Midbrain (tissue), 1 donor: ENCODE measurements around the gene DNAJC7.

ENCODE experiments used
- DNase-seq: peaks from one replicate; lab custom pipeline; 2025; lab: John Stamatoyannopoulos, UW

DNAJC7 gene

DNA sequence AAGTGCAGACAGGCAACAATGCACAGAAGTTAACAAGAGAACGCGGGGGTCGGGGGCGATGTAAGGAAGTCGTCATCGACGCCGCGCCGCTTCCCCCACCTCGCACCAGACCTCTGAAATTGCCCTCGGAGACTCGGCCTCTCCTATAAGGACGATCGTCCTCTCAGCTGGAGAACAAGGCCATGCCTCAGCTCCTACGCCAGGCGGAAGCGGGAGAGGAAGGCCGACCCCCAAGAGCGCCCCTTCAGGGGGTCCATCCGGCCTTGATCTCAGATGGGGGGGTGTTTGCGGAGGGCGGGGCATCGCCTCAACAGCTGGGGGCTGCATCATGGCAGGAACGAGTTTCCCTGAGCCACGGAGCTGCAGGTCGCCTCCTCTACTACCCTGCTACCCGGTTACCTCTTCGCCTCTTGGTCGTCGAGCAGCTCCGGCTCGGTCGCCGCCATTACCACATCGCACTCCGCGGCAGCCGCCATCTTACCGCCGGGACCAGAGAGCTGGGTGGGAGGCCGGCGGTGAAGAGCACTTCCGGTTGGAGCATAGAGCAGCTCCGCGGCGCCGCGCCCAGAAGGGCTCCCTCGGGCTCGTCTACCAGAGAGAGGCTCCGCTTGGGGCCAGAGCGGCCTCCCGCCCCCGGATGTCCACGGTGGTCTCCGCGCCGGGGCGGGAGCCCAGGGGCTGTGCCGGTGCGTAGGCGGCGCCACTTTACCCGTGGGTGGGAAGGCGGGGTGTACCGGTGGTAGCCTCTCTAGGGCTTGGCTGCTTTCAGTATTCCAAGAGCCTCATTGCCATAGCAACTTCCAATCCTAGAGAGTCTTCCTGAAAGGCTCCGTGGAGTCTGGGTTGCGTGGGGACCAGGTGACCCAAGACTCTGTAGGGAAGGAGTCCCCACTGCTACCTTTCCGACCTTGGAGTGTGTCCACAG, at the start of gene DNAJC7:
TSS of gene DNAJC7 (minus strand) at position 499 of the 925 bp plus-strand sequence. CDS start at position 476, 23 bp downstream.
- peak; percentile 91 for DNase-seq

DNA sequence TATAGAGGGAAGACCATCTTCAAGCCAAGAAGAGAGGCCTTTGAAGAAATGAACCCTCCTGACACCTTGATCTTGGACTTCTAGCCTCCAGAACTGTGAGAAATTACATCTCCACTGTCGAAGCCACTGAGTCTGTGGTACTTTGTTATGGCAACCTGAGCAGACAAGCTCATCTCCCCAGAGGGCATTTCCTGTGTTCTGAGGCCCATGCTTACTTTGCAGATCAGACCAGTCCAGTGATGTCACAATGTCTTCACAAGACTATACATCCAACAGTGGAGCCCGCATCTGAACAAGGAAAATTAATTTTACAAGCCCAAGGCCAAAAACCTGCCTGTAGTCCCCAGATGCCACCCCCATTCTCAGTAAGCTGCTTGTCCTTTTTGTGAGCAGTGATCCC, 48.0 kb upstream of the DNAJC7 start:
- no peak for DNase-seq

GRCh38 chr17:42062681-42063080, 45.4 kb upstream of the DNAJC7 start:
- no peak for DNase-seq

GRCh38 chr17:42061646-42062487, 44.6 kb upstream of the DNAJC7 start:
- DNase-seq = no peak

DNA sequence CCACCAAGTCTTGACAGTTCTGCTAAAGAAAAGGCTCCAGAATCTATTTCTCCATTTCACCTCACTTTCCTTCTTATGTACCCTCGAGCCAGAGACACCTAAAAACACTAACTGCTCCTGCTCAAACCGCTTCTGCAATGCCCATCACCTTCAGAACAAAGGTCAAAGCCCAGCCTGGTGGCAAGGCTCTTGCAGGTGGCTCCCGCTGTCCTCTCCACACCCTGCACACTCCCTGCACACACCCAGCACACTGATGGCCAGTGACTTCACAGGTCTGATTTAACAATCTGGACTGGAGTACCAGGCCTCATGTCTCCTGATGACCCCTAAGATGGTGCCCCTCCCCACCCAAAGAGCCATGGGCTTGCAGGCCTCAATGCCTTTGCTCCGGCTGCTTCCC, 43.0 kb upstream of the DNAJC7 start:
- DNase-seq = no peak

DNA sequence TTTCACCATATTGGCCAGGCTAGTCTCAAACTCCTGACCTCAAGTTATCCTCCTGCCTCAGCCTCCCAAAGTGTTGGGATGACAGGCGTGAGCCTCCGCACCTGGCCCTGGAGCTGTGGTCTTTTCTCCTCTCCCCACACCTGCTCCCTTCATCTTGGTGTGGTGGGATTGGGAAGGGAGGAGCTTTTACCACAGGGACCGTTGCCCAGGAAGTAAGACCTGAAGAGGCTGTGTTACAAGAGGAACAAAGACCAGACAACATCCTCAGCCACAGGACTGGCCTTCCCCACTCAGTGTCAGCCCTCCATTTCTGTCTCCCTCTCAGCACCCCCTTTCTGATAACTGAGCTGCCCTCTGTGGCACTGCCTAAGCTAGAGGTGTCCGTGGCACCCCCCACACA, 42.6 kb upstream of the DNAJC7 start:
- DNase-seq = no peak

DNA sequence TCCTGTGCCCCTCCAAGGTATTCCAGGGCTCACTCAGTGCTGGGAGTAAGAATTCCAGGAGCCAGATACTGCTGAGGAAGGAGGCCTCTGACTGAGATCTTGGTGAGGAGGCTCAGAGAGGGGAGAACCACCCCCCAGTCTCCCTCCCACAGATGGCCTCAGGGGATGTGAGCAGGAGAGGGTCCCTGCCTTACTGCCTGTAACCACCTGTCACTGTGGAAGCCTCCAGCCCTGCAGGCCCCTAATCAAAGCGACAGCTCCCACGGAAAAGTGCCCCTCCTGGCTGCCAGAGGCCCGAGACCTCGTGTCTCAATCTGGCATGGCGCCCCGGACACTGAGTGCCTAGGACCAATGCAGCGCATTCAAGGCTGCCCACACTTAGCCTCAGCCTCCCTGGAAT, 40.8 kb upstream of the DNAJC7 start:
- DNase-seq = no peak

GRCh38 chr17:42056635-42057034, 39.4 kb upstream of the DNAJC7 start:
- DNase-seq = no peak

GRCh38 chr17:42055496-42055895, 38.3 kb upstream of the DNAJC7 start:
- no peak for DNase-seq

- no peak for DNase-seq
These were observed 37.8 kb upstream of the DNAJC7 start for GRCh38 chr17:42055027-42055426.

DNA sequence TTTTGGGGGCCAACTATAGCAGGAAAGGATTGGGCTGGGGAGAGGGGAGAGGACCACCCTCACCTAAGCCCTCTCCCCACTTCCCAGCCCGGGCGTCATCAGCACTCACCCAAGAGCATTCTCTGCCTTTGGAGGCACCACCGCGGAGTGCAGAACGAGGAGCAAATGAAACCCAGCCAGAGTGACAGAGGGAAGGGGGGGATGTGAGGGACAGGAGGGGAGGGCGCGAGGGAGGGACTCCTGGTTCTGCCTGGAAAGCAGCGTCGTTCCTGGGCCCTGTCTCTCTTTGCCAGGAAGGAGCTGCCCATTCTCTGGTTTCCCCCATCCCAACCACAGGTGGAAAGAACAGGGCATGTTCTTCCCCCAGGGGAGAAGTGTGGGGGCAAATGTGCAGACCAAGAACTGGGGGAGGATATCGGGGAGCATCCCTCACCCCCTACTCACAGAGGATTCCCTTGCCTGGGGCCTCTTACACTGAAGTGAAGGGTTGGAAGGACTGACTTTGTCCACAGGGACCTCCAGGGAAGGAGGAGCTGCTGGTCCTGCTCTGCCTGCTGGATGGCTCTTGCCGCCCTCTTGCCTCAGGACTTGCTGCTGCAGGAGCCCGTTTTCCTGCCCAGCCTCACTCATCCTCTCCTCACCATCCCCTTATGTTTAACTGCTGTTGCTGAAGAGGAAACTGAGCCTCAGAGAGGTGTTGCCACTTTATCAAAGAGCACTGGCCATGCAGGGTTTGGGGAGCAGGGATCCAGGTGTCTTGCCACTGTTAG, 36.7 kb upstream of the DNAJC7 start:
- no peak for DNase-seq

DNA sequence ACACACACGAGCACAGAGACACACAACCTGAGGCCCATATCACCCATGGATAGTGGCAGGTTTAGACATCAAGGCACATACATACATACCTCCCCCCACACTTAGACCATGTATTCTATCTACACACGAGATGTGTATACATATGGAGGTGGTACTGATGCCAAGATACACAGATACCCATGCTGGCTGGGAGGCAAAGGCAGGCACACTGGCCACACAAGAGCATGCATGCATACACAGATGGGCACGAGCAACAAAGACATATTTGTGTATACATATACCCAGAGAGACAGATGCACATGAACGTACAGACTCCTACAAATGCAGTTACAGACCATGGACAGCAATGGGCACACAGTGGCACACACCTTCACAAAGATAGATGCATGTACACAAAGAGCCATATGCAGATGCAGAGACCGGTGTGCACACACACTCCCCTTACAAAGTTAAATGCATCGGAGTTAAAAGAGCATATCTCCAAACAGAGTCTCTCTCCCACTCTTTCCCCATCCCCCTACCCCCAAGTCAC, 35.2 kb upstream of the DNAJC7 start:
- no peak for DNase-seq

GRCh38 chr17:42051645-42052044, 34.4 kb upstream of the DNAJC7 start:
- DNase-seq = no peak

DNA sequence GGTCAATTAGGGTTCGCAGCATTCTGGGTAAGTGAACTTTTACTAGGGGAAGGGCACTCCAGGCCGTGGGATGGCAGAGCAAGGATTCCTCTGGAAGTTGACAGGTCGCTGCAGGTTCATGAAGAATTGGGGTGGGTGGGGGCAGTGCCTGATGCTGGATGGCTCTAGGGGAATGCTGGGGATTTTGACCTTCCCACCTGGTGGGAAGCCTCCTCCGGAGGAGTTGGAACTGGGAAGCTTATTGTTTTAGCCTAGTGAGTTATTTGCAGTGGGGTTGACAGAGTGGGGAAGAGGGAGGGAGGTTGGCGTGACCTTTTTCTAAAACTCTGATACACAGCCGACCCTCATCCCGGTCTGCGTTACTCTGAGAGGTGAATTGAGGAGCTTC, 33.8 kb upstream of the DNAJC7 start:
- DNase-seq = no peak

DNA sequence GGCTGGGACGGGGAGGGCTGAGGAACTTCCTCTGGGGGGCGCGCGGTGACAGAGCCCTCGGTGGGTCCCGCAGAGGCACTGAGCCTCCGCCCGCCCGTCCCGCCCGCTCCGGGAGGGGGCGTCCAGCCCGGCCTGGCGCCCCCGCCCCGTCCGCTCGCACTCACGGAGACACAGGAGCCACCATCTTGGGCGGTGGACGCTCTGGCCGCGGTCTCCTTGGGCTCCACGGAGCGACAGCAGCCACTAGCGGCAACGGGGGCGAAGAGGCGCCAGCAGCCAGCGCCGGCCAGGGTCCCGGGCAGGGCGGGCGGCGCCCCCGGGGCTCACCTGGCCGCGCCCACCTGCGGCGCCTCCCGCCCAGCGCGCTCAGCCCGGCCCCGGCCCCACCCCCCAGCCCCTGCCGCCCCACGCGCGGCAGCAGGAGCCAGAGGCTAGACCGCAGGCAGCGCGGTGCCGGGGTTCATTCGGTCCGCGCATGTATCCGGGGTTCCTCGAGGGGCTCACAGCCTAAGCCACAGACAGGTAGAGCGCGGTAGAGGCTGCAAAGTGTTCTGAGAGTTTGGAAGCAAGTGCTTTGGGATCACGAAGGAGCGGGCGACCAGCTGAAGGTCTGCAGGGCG, 33.3 kb upstream of the DNAJC7 start, which contains the start of gene C17orf113:
TSS of gene C17orf113 (minus strand) at position 209 of the 620 bp plus-strand sequence. CDS start 7,225 bp downstream, outside the sequence.
- peak; percentile 45 for DNase-seq

GRCh38 chr17:42049834-42050392, 32.7 kb upstream of the DNAJC7 start:
- peak; percentile 1 for DNase-seq

- no peak for DNase-seq
These were observed 30.1 kb upstream of the DNAJC7 start for GRCh38 chr17:42047343-42047742.

- DNase-seq = no peak
These were observed 28.5 kb upstream of the DNAJC7 start for GRCh38 chr17:42045719-42046118.

- no peak for DNase-seq
These were observed 25.5 kb upstream of the DNAJC7 start for GRCh38 chr17:42042598-42043319.

- no peak for DNase-seq
These were observed 24.4 kb upstream of the DNAJC7 start for GRCh38 chr17:42041619-42042018.
